GM18517 (cell line): ENCODE results near the gene RC3H2.
"Not testable (repeated sequence)": the region's sequence is repeated elsewhere in the genome, so short reads cannot be mapped to it uniquely, and the experiment has no call there.

Source experiments
- ATAC-seq: cut with Tn5 transposase; IDR thresholded peaks from one replicate; pipeline ENCODE4 v1.9.1; 2021; ENCODE audit warnings: mild to moderate bottlenecking, moderate library complexity; ENCODE audit not compliant: unreplicated experiment

The RC3H2 gene

DNA sequence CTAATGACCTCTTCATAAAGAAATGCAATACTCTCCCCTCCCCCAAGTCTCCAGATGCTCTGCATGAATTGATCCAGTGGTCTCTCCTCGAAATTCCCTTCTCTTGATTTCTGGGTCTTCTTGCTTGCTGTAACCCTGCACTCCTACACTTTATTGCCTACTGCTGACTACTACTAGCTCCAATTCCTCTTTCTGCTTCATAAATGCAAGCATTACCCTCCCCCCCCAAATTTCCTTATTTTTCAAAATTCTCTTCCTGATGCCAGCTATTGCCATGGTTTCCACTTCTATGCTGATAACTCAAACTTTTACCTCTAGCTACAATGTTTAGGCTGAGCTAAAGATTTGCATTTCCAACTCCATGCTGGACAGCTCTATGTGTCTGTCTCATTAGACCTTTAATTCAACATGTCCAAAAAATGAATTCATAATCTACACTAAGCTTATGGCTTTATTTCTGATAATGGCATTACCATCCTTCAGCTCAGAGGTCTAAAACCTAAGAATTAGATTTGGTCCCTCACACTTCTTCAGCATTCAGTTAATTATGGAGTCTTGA lies 24.7 kb upstream of the RC3H2 start:
- no peak for ATAC-seq

- no peak for ATAC-seq
Observed at GRCh38 chr9:122923947-122924346, 18.8 kb upstream of the RC3H2 start.

GRCh38 chr9:122922713-122923112 lies 17.6 kb upstream of the RC3H2 start:
- ATAC-seq = no peak

DNA sequence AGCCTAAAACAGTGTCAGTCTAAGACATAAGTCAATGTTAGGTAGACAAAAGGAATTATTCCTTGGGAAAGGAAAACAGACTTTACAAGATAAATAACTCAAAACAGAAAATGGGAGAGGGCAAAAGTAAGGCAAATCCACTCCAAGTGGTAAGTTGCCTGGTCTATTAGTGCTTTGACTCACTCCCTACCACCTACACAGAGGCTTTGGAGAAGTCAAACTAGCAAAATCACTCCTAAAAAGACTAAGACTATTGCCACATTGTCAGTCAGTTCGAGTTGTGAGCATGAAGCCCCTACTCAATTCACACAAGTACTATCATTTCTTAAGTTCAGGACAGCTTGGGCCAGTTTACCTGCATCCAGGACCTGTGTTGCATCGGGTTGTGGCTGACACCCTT lies 13.2 kb upstream of the RC3H2 start:
- no peak for ATAC-seq

- ATAC-seq = peak; percentile 96
Observed at GRCh38 chr9:122912964-122913673, 8.0 kb upstream of the RC3H2 start, which contains the start of gene ZBTB6. Gene ZBTB6 (minus strand): TSS chr9:122913323. CDS start chr9:122912072, 1,251 bp downstream.

DNA sequence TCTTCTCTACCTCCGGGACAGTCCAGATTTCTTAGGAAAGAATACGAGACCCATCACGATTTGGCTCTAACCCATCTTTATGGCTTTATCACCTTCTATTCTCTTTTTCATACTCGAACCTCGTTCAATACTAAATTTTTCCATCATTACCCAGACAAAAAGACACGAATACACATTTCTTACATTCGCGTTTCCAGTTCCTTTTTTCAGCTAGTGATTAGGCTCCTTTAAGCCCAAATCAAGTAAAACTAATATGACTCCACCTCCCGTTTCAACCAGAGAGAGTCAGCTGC lies 7.5 kb upstream of the RC3H2 start:
- ATAC-seq = no peak

DNA sequence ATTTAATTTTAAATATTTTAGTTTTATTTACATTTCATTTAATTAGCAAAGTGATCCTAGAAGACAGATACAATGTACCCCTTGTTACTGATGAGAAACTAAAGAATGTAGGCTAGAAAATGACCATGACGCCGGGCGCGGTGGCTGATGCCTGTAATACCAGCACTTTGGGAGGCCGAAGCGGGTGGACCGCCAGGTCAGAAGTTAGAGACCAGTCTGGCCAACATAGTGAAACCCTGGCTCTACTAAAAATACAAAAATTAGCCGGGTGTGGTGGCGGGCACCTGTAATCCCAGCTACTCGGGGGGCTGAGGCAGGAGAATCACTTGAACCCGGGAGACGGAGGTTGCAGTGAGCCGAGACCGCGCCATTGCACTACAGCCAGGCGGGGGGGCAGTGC lies 963 bp upstream of the RC3H2 start:
- ATAC-seq = not testable (repeated sequence)

DNA sequence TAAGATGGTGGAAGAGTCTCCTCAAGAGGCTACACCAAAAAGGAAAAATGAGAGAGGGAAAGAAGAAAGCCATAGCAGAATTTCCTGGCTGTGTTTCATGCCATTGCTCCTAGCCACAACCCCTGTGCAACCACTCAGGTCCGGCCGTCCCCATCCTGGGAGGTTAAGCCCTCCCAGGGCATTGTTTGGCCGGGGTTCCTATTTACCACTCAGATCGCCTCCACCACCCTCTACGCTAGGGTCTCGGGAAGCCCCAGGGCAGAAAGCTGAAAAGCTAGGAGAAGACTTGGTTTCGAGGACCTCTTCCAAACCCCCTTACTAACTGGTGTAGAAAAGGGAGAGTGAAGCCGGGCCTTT lies 715 bp downstream of the RC3H2 start:
- peak; percentile 25 for ATAC-seq

GRCh38 chr9:122900791-122901190 lies 4.4 kb downstream of the RC3H2 start:
- ATAC-seq = no peak

DNA sequence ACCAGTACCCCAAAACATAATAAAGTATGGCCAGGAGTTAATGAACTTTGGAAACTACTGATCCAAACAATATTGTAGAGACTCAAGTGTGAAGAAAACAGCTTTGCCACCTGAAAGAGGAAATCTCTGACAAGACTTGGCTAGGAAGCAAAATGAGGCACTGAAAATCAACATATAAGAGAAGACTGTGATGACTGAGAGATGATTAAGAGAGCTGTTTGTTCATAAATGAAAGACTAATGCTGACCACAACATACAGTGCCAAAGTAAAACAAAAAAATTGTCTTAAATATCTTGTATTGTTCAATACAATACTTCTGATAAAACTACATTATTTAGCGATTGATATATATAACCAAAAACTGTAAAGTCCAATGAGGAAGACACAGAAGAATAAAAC lies 7.2 kb downstream of the RC3H2 start:
- no peak for ATAC-seq

GRCh38 chr9:122888480-122888879 lies 16.7 kb downstream of the RC3H2 start:
- ATAC-seq = no peak

- no peak for ATAC-seq
Observed at GRCh38 chr9:122883125-122883524, 22.0 kb downstream of the RC3H2 start.

DNA sequence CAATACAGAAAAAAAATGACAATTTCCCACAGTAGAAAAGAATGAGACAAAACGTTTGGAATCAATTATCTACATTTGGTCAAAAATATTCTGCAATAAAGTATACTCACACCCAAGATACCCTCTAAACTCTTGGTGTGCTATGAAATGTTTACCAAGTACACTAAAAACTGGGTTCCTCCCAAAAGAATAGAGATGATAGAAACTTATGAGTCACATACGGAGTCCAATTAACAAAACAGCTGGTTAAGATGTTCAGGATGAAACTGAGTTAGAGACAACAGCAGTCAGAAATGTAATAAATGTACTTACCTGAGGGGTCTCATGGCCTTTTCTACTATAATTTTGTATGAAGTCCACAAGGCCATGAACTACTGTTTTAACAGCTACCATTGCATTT lies 25.7 kb downstream of the RC3H2 start:
- ATAC-seq = no peak

- ATAC-seq = no peak
Observed at GRCh38 chr9:122875523-122875922, 29.6 kb downstream of the RC3H2 start.

DNA sequence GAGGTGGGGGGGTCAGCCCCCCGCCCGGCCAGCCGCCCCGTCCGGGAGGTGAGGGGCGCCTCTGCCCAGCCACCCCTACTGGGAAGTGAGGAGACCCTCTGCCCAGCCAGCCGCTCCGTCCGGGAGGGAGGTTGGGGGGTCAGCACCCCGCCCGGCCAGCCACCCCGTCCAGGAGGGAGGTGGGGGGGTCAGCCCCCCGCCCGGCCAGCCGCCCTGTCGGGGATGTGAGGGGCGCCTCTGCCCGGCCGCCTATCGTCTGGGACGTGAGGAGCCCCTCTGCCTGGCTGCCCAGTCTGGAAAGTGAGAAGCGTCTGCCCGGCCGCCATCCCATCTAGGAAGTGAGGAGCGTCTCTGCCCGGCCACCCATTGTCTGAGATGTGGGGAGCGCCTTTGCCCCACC lies 37.9 kb downstream of the RC3H2 start:
- not testable (repeated sequence) for ATAC-seq

GRCh38 chr9:122866079-122866478 lies 39.1 kb downstream of the RC3H2 start:
- ATAC-seq = no peak

DNA sequence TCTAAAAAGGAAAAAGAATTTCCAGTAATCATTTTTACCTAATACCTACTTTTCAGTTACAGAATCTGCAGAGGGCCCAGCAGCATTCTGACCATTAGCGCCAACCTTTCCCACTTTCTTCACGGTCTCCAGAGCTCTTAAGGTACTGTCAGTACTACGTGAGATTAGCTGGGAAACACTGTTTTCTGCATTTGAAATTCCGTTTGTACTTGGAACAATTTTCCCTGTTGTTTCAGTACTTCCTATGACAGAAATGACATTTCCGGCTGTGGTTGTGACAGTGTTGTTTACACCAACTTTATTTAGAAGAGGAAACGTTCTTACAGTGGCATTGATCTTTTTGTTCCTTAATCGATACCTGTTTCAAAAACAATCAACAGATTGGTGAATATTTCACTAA lies 39.9 kb downstream of the RC3H2 start:
- no peak for ATAC-seq

DNA sequence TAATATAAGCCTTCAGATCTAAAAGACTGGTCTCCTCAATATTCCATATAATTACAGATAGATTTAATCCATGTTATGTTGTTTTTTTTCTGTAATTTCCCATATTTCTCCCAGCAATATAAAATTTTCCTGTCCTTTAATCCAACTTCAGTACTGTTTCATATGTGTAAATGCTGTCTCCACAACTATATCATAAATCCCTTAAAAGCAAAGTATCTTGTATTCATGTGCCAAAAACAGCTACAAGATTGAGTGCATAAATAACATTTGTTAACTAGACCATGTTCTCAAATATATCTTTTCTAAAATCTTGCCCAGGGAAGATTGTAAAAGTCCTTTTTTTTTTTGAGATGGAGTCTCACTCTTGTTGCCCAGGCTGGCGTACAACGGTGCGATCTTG lies 41.8 kb downstream of the RC3H2 start:
- ATAC-seq = no peak

DNA sequence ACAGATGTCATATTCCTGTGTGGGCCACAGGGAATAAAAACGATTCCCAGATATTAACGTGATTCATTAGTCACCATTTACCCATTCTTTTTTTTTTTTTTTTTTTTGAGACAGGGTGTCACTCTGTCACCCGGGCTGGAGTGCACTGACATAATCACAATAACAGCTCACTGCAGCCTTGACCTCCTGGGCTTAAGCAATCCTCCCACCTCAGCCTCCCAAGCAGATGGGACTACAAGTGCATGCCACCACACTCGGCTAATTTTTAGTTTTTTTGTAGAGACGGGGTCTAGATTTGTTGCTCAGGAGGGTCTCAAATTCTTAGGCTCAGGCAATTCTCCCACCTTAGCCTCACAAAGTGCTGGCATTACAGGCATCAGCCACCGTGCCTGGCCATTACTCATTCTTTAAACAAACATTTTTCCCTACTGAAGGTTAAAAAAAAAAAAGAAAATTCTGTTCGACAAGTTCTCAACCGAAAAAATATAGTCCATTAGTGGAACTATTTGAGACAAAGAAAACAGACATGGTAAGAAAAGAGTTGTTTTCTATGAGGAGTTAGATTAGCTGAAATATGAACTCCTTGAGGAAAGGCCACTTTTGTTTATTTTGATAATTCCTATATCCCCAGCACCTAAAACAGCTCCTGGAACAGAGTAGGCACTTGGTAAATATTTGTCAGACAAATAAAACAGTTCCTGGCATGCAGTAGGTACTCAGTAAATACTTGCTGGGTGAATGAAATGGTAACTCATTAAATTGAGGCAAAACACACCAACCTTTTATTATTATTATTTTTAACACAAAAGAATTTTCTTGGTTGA lies 44.6 kb downstream of the RC3H2 start:
- no peak for ATAC-seq

DNA sequence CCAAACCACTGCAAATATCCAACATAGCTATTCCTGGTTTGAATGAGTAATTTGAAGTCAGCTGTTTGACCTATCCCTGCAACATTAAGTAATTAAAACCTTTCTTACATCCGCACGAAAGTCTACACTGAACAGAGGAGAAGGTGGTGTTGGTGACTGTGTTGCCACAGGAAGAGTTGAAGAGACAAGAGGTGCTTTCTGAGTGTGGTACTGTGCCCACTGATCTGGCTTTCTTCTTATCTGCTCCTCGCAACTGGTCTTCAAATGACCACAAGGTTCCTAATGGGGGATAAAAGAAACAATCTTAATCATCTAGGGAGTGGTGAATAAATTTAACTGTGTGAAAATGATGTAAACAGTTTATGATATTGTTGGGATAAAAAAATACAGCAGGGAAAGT lies 47.3 kb downstream of the RC3H2 start:
- no peak for ATAC-seq

DNA sequence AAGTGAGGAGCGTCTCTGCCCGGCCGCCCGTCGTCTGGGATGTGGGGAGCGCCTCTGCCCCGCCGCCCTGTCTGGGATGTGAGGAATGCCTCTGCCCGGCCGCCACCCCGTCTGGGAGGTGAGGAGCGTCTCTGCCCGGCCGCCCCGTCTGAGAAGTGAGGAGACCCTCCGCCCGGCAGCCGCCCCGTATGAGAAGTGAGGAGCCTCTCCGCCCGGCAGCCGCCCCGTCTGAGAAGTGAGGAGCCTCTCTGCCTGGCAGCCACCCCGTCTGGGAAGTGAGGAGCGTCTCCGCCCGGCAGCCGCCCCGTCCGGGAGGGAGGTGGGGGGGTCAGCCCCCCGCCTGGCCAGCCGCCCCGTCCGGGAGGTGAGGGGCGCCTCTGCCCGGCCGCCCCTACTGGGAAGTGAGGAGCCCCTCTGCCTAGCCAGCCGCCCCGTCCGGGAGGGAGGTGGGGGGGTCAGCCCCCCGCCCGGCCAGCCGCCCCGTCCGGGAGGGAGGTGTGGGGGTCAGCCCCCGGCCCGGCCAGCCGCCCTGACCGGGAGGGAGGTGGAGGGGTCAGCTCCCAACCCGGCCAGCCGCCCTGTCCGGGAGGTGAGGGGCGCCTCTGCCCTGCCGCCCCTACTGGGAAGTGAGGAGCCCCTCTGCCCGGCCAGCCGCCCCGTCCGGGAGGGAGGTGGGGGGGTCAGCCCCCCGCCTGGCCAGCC lies 52.9 kb downstream of the RC3H2 start:
- ATAC-seq = not testable (repeated sequence)
